ENCODE measurements around the gene KCNMA1. TPM values are rescaled to one million over a fixed set of nuclear protein-coding genes. Genes with fewer than 3 reads are reported as not detected.

The KCNMA1 gene
- total and polyA plus RNA-seq, 2 donors from 2014 or later = 4.2 to 8.9 TPM

GRCh38 chr10:77544617-77545016 is 93.0 kb downstream of the KCNMA1 start:
- no peak for TF ChIP-seq CTCF (IDR thresholded peaks at IDR 0.05; ENCODE audit: borderline replicate concordance, extremely low read depth, insufficient read depth)
- DNase-seq = no peak
- Histone ChIP-seq H3K27ac (ENCODE audit: low read depth in 2 of 2, low read length in 2 of 2) (no peak overlapping the region), H3K9me3 (ENCODE audit: control insufficient read depth in 2 of 3, insufficient read depth in 1 of 3, low read length in 3 of 3) (no peaks in the 10 kb centered on the region), H3K4me3 (ENCODE audit: low read length in 3 of 3) (no peak overlapping the region), H3K36me3 (ENCODE audit: control insufficient read depth in 2 of 3, insufficient read depth in 3 of 3, low read length in 3 of 3) (no peaks in the 10 kb centered on the region), H3K27me3 (ENCODE audit: control insufficient read depth, insufficient read depth, low read length) (no peaks in the 10 kb centered on the region), H3K4me1 (ENCODE audit: control insufficient read depth in 2 of 3, insufficient read depth in 2 of 3, low read depth in 1 of 3, low read length in 3 of 3) (no peaks in the 10 kb centered on the region), H3K9ac (ENCODE audit: low read length in 3 of 3) (no peak overlapping the region)
- intact Hi-C loops (cut with DNase I) = no loop called here
- no peak for FAIRE-seq

GRCh38 chr10:77542710-77543259 is 94.8 kb downstream of the KCNMA1 start:
- no peak for FAIRE-seq
- intact Hi-C loops (cut with DNase I) = no loop called here
- Histone ChIP-seq H3K27ac (ENCODE audit: low read depth in 2 of 2, low read length in 2 of 2) (no peak overlapping the region), H3K9me3 (ENCODE audit: control insufficient read depth in 2 of 3, insufficient read depth in 1 of 3, low read length in 3 of 3) (no peaks in the 10 kb centered on the region), H3K4me1 (ENCODE audit: control insufficient read depth in 2 of 3, insufficient read depth in 2 of 3, low read depth in 1 of 3, low read length in 3 of 3) (peaks cover 0 to 2% (median 0%) of the 10 kb centered on the region in 3 donors), H3K4me3 (ENCODE audit: low read length in 3 of 3) (no peak overlapping the region), H3K36me3 (ENCODE audit: control insufficient read depth in 2 of 3, insufficient read depth in 3 of 3, low read length in 3 of 3) (no peaks in the 10 kb centered on the region), H3K9ac (ENCODE audit: low read length in 3 of 3) (no peak overlapping the region), H3K27me3 (ENCODE audit: control insufficient read depth, insufficient read depth, low read length) (no peaks in the 10 kb centered on the region)
- DNase-seq = no peak
- no peak for TF ChIP-seq CTCF (IDR thresholded peaks at IDR 0.05; ENCODE audit: borderline replicate concordance, extremely low read depth, insufficient read depth)

- intact Hi-C loops (cut with DNase I) = no loop called here
- TF ChIP-seq CTCF (IDR thresholded peaks at IDR 0.05; ENCODE audit: borderline replicate concordance, extremely low read depth, insufficient read depth) = no peak
- H3K27me3 ChIP-seq (ENCODE audit: control insufficient read depth, insufficient read depth, low read length) = no peaks in the 10 kb centered on the region
- H3K36me3 ChIP-seq (ENCODE audit: control insufficient read depth in 2 of 3, insufficient read depth in 3 of 3, low read length in 3 of 3) = no peaks in the 10 kb centered on the region
- peaks cover 0 to 2% (median 0%) of the 10 kb centered on the region in 3 donors for H3K4me1 ChIP-seq (ENCODE audit: control insufficient read depth in 2 of 3, insufficient read depth in 2 of 3, low read depth in 1 of 3, low read length in 3 of 3)
- FAIRE-seq (no peak), DNase-seq (no peak)
- no peak overlapping the region for H3K27ac ChIP-seq (ENCODE audit: low read depth in 2 of 2, low read length in 2 of 2)
- H3K4me3 ChIP-seq (ENCODE audit: low read length in 3 of 3) = no peak overlapping the region
- H3K9me3 ChIP-seq (ENCODE audit: control insufficient read depth in 2 of 3, insufficient read depth in 1 of 3, low read length in 3 of 3) = no peaks in the 10 kb centered on the region
- H3K9ac ChIP-seq (ENCODE audit: low read length in 3 of 3) = no peak overlapping the region
Observed at GRCh38 chr10:77541944-77542343, 95.7 kb downstream of the KCNMA1 start.

- Histone ChIP-seq H3K9me3 (ENCODE audit: control insufficient read depth in 2 of 3, insufficient read depth in 1 of 3, low read length in 3 of 3) (no peaks in the 10 kb centered on the region), H3K4me1 (ENCODE audit: control insufficient read depth in 2 of 3, insufficient read depth in 2 of 3, low read depth in 1 of 3, low read length in 3 of 3) (peaks cover 0 to 2% (median 0%) of the 10 kb centered on the region in 3 donors), H3K27ac (ENCODE audit: low read depth in 2 of 2, low read length in 2 of 2) (no peak overlapping the region), H3K9ac (ENCODE audit: low read length in 3 of 3) (no peak overlapping the region), H3K27me3 (ENCODE audit: control insufficient read depth, insufficient read depth, low read length) (no peaks in the 10 kb centered on the region), H3K36me3 (ENCODE audit: control insufficient read depth in 2 of 3, insufficient read depth in 3 of 3, low read length in 3 of 3) (no peaks in the 10 kb centered on the region), H3K4me3 (ENCODE audit: low read length in 3 of 3) (no peak overlapping the region)
- TF ChIP-seq CTCF (IDR thresholded peaks at IDR 0.05; ENCODE audit: borderline replicate concordance, extremely low read depth, insufficient read depth) = no peak
- FAIRE-seq (peak; percentile 42), DNase-seq (no peak)
- intact Hi-C loops (cut with DNase I) = no loop called here
Observed at GRCh38 chr10:77541247-77541646, 96.4 kb downstream of the KCNMA1 start.

Measured in kidney (tissue), 14 donors.